Stimulated activated CD8-positive, alpha-beta memory T cell treated with anti-CD3 and anti-CD28 coated beads, Interleukin-15, amount 100 ng/mL, for 4 hours (primary cell): Measurements from ENCODE around the gene ATAD3C.
"Not testable (repeated sequence)": the region's sequence is repeated elsewhere in the genome, so short reads cannot be mapped to it uniquely, and the experiment has no call there.

Experiments used
- DNase-seq, 2 donors: peaks; one replicate each; pipeline ENCODE4 v3.0.0-alpha.2; 2020; ENCODE audit warnings: low read depth in 2 of 2

The ATAD3C gene

DNA sequence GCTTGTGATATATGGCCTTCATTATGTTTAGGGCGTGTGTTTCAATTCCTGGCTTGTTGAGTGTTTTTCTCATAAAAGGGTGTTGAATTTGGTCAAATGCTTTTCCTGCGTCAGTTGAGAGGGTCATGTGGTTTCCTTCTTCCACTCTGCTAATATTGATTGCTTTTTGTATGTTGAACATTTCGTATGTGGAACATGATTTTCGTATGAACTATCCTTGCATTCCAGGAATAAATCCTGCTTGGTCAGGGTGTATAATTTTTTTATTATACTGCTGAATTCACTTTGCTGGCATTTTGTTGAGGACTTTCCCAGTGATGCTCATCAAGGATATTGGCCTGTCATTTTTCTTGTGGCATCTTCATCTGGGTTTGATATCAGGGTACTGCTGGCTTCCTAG is 57.8 kb downstream of the ATAD3C start:
- no peak for DNase-seq

DNA sequence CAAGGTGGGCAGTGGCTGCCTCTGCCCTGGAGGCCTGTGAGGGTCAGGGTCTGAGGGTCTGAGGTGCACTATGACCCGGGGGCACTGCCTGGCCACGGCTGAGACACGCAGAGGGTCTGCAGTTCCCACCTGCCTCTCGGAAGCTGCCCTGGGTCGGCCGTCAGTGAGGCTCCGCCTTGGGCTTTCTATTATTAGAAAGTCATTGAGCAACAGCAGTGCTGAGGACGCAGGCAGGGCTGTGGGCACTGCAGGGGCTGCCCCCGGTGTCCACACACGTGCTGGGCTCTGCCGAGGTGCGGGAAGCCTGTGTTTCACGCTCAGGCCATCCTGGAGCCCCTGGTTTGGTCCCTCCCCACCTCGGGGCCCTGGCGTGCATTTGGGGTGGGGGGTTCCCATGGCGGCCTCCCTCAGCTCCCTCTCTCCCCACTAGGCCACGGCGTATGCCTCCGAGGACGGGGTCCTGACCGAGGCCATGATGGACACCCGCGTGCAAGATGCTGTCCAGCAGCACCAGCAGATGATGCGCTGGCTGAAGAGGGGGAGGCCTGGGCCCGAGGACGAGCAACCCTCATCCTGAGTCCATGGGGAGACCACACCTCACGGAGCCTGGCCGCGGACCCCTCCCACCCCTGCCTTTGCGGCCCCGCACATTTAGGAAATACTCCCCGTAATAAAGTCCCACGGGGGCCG is 59.4 kb downstream of the ATAD3C start:
- not testable (repeated sequence) for DNase-seq

DNA sequence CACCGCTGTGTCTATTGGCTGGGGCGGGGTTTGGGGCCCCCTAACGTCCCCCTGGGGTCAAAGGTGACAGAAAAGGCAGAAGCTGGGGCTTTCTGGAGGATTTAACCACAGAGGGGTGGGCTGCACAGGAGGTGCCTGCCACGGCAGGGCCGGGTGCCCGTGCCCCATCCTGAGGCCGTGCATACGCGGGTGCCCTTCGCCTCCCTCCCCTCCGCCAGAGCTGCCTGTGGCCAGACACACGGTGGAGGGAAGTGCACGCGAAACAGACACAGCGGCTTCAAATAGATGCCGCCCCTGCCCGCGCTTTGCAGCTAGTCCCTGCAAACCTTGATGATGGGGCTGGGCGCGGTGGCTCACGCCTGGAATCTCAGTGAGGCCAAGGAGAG is 60.0 kb downstream of the ATAD3C start:
- not testable (repeated sequence) for DNase-seq

DNA sequence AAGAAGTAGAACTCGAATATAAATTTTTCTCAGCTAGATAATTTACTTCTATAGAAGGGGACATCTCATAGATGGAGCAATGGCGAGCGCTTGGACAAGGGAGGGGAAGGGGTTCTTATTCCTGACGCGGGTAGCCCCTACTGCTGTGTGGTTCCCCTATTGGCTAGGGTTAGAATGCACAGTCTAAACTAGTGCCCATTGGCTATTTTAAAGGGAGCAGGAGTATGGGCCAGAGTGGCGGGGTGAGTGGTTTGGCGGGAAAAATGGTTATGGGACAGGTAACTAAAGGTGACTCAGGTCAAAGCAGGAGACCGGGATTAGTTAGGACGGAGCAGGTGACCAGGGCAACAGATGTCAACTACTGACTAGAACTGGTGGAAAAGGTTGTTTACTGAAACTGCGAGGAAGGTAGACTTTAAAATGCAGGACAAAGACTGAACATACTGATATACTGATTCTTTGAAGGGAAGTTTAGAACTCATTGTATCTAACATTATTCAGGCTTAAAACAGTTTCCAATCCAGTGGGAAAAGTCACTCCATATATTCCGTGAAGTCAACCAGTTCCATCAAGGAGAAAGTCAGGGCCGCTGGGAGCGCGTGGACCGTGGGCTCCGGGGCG is 61.5 kb downstream of the ATAD3C start:
- no peak for DNase-seq

DNA sequence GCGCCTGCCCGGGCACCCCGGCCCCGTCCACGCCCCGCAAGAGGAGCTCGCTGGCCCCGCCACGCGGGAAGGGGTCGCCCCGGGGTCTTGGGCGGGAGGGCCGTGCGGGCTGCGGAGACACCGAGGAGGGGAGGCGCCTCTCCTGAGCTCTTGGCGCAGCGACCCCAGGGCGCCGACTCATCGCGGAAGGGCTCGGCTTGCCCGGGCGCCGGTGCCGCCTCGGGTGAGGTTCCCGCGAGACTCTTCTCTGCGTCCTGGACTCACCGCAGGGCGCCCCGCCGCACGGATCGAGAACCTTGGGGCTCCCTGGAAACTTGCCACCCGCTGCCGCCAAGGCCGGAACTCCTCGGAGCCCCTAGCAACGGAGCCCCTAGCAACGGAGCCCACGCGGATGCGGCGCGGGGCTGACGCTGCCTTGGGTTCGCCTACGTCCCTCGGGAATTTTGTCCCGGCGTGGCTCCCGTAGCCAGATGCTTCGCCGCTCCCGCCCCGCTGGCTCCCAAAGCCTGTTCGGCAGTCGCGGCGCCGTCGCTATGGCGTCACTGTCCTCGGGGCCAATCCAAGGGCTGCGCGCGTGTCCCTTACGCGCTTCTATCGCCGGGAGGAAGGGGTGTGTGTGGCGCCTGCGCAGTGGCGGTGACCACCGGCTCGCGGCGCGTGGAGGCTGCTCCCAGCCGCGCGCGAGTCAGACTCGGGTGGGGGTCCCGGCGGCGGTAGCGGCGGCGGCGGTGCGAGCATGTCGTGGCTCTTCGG is 62.2 kb downstream of the ATAD3C start, which contains the start of gene ATAD3A:
ATAD3A (plus strand) TSS at position 630 of the 753 bp plus-strand sequence; CDS start at position 737, 107 bp downstream.
- peak; percentile 93 to 94 for DNase-seq

DNA sequence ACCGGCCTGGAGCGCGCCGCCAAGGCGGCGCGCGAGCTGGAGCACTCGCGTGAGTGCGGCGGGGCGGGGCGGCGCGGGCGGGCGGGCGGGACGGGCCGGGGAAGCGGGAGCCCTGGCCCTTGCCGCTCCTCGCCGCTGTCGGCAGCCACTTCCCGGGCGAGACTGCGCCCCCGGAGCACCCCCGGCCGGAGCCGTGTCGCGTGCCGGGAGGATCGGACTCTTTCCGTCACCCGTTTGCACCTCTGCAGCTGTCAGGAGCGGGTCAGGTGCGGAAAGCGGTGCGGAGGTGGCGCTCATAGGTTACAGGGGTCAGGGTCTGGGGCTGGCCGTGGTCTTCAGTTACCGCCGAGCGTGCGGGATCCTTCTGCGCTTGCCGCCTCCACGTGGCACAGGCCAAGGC is 62.9 kb downstream of the ATAD3C start:
- peak in 1 of 2 donors; percentile 8 for DNase-seq

DNA sequence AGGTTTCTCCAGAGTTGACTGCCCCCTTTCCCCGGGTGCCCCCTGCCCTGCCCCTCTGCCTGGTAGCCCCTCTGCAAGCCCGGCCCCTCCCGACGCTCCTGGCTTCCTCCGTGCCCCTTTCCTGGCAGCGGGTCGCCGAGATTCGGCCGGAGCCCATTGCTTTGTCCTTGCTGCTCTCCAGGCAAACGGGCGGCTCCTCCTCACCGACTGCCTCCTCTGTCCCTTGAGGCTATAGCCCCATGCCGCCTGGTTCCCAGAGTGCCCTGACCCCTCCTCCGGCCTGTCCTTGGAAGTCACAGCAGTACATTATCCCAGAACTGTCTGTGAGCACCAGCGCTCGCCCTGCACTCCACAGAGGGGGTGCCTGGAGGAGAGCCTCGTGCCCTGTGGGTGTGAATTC is 64.2 kb downstream of the ATAD3C start:
- DNase-seq: not testable (repeated sequence)

DNA sequence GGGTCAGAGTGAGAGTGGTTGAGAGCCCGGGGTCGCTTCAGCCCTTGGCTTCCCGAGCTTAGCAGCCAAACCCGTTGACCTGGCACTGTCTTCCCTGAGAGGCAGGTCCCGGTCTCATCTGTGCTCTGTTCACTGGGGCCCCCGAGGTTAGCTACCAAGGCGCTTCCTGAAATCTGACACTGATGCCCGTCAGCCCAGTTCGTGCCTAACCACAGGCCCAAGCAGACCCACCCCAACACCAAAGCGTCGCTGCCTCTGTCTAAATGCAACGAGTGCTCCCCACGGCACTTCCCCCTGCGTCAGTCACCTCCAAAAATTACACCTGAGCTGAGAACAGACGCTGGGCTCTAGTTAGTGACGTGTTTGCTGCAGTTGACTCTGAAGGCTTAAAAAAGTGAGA is 64.9 kb downstream of the ATAD3C start:
- DNase-seq: not testable (repeated sequence)

DNA sequence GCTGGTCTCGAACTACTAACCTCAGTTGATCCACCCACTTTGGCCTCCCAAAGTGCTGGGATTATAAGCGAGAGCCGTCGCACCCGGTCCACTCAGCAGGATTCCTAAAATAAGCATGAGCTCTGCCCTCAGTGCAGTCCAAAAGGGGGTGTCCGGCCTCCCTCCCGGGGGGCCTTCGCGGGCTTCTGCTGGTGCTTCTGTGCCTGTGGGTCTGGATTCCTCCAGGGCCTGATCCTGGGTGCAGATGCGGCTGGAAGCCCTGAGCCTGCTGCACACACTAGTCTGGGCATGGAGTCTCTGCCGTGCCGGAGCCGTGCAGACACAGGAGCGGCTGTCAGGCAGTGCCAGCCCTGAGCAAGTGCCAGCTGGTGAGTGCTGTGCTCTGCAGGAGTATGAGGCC is 67.4 kb downstream of the ATAD3C start:
- not testable (repeated sequence) for DNase-seq

DNA sequence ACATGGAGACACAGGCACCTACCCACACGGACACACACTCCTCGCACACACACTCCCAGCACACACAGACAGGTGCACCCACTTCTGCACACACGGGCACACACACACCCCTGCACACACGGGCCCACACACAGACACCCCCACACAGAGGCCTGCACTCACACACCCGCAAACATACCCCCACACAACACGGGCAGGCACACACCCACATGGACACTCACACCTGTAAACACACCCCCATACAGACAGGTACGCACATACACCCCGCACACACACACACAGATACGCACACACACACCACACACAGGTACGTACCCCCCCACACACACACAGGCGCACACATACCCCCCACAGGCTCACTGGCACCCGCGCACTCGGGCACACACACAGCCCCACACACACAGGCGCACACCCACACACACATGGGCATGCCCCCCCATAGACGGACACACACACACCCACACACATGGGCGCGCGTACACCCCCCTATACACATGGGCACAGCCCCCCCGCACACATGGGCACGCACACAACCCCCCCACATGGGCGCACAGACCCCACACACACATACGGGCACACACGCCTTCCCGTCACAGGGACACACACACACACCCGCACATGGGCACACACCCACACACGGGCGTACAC is 68.6 kb downstream of the ATAD3C start:
- DNase-seq: no peak

DNA sequence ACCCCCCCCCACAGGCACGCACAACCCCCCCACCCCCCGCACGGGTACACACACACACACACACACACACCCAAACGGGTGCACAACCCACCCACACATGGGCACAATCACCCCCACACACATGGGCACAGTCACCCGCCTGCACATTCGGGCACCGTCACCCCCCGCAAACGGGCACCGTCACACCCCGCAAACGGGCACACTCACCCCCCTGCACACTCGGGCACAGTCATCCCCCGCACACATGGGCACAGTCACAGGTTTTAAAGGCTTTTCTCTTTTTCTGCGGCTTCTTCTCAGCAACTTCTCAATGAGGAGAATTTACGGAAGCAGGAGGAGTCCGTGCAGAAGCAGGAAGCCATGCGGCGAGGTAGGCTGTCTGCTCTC is 69.1 kb downstream of the ATAD3C start:
- not testable (repeated sequence) for DNase-seq
